Loucy (cell line): ENCODE data around the gene THAP10.

Experiments
- H2AFZ ChIP-seq: fragments of 200-600 bp; sonication (generic); 2 replicates; pipeline ENCODE4 v1.6.0; 2016; ENCODE audit warnings: antibody characterized with exemption, mild to moderate bottlenecking, low read length, moderate library complexity
- H3F3A ChIP-seq: fragments of 200-600 bp; 2 replicates; pipeline ENCODE4 v1.6.0; 2016; ENCODE audit warnings: antibody characterized with exemption, low read depth, mild to moderate bottlenecking
- H3K27me3 ChIP-seq: fragments of 200-600 bp; sonication (generic); 2 replicates; pipeline ENCODE4 v1.6.1; 2014; ENCODE audit warnings: low read length, mild to moderate bottlenecking; ENCODE audit not compliant: insufficient read depth, poor library complexity, severe bottlenecking
- H3K36me3 ChIP-seq: fragments of 200-600 bp; sonication (generic); 2 replicates; pipeline ENCODE4 v1.6.1; 2016; ENCODE audit warnings: low read length; ENCODE audit not compliant: insufficient read depth
- H3K4me1 ChIP-seq: fragments of 200-600 bp; sonication (generic); 2 replicates; pipeline ENCODE4 v1.5.1; 2014; ENCODE audit warnings: low read length, mild to moderate bottlenecking; ENCODE audit not compliant: insufficient read depth, poor library complexity, severe bottlenecking
- H3K4me2 ChIP-seq: fragments of 200-600 bp; sonication (generic); 2 replicates; pipeline ENCODE4 v1.6.0; 2014; ENCODE audit warnings: antibody characterized with exemption, low read length, low read depth, mild to moderate bottlenecking; ENCODE audit not compliant: poor library complexity, severe bottlenecking
- H3K4me3 ChIP-seq: fragments of 200-600 bp; sonication (generic); 2 replicates; pipeline ENCODE4 v1.5.1; 2014; ENCODE audit warnings: low read length, mild to moderate bottlenecking, mixed read lengths; ENCODE audit not compliant: poor library complexity, severe bottlenecking
- H3K79me2 ChIP-seq: fragments of 200-600 bp; sonication (generic); 2 replicates; pipeline ENCODE4 v1.6.1; 2014; ENCODE audit warnings: low read length; ENCODE audit not compliant: insufficient read depth
- H3K9ac ChIP-seq: fragments of 200-600 bp; sonication (generic); 2 replicates; pipeline ENCODE4 v1.6.0; 2014; ENCODE audit warnings: mild to moderate bottlenecking, low read depth, low read length, moderate library complexity; ENCODE audit not compliant: poor library complexity, severe bottlenecking
- H3K9me2 ChIP-seq: fragments of 200-600 bp; sonication (generic); replicated peaks from 2 replicates; pipeline ENCODE4 v1.6.1; 2016; ENCODE audit warnings: low read depth, low read length, mixed read lengths
- H3K9me3 ChIP-seq: fragments of 200-600 bp; sonication (generic); 2 replicates; pipeline ENCODE4 v1.6.1; 2014; ENCODE audit warnings: mild to moderate bottlenecking, antibody characterized with exemption, low read length, low read depth; ENCODE audit not compliant: insufficient read depth
- H4K20me1 ChIP-seq: fragments of 200-600 bp; sonication (generic); 2 replicates; pipeline ENCODE4 v1.6.0; 2014; ENCODE audit warnings: antibody characterized with exemption, low read length, mild to moderate bottlenecking; ENCODE audit not compliant: insufficient read depth, poor library complexity, severe bottlenecking
- CTCF ChIP-seq: fragments of 200-600 bp; sonication (generic); conservative IDR thresholded peaks from 2 replicates; pipeline ENCODE4 v1.5.1; 2014; ENCODE audit warnings: mild to moderate bottlenecking, antibody characterized with exemption, low read length
- EZH2phosphoT487 ChIP-seq: fragments of 200-600 bp; IDR thresholded peaks from 2 replicates; pipeline ENCODE4 v1.6.1; 2018; ENCODE audit warnings: antibody characterized with exemption, mild to moderate bottlenecking, moderate library complexity, borderline replicate concordance

Gene THAP10

GRCh38 chr15:70856884-70857561 lies 35.2 kb downstream of the THAP10 start:
- H3K4me3 ChIP-seq = no peak overlapping the region
- H3K27me3 ChIP-seq = no peaks in the 10 kb centered on the region
- H3K4me1 ChIP-seq = peaks cover 12% of the 10 kb centered on the region
- H3F3A ChIP-seq = no peaks in the 10 kb centered on the region
- H2AFZ ChIP-seq = no peak overlapping the region
- H3K9ac ChIP-seq = no peak overlapping the region
- no peak overlapping the region for H3K4me2 ChIP-seq
- no peaks in the 10 kb centered on the region for H4K20me1 ChIP-seq
- no peaks in the 10 kb centered on the region for H3K9me2 ChIP-seq
- no peaks in the 10 kb centered on the region for H3K36me3 ChIP-seq
- H3K9me3 ChIP-seq = no peaks in the 10 kb centered on the region
- H3K79me2 ChIP-seq = peaks cover 3% of the 10 kb centered on the region; the same call in 1 of the 2 replicates
- no peak for TF ChIP-seq CTCF

- H2AFZ ChIP-seq = no peak overlapping the region
- no peak for TF ChIP-seq EZH2phosphoT487
- TF ChIP-seq CTCF = no peak
- no peak overlapping the region for H3K4me2 ChIP-seq
- no peaks in the 10 kb centered on the region for H3F3A ChIP-seq
- no peaks in the 10 kb centered on the region for H3K9me3 ChIP-seq
- peaks cover 3% of the 10 kb centered on the region; the same call in 1 of the 2 replicates for H3K79me2 ChIP-seq
- no peaks in the 10 kb centered on the region for H3K27me3 ChIP-seq
- H3K36me3 ChIP-seq = no peaks in the 10 kb centered on the region
- peaks cover 15% of the 10 kb centered on the region for H3K4me1 ChIP-seq
- no peaks in the 10 kb centered on the region for H3K9me2 ChIP-seq
- H3K4me3 ChIP-seq = no peak overlapping the region
- H3K9ac ChIP-seq = no peak overlapping the region
- no peaks in the 10 kb centered on the region for H4K20me1 ChIP-seq
Measured at GRCh38 chr15:70856177-70856883, 35.9 kb downstream of the THAP10 start.

- no peaks in the 10 kb centered on the region for H3F3A ChIP-seq
- TF ChIP-seq CTCF = no peak
- TF ChIP-seq EZH2phosphoT487 = no peak
- H3K4me2 ChIP-seq = no peak overlapping the region
- H3K9me3 ChIP-seq = no peaks in the 10 kb centered on the region
- H3K79me2 ChIP-seq = peaks cover 3% of the 10 kb centered on the region; the same call in 1 of the 2 replicates
- H3K4me3 ChIP-seq = no peak overlapping the region
- peaks cover 15% of the 10 kb centered on the region for H3K4me1 ChIP-seq
- H3K9me2 ChIP-seq = no peaks in the 10 kb centered on the region
- H3K36me3 ChIP-seq = no peaks in the 10 kb centered on the region
- H4K20me1 ChIP-seq = no peaks in the 10 kb centered on the region
- no peak overlapping the region for H3K9ac ChIP-seq
- no peaks in the 10 kb centered on the region for H3K27me3 ChIP-seq
- H2AFZ ChIP-seq = no peak overlapping the region
Measured at GRCh38 chr15:70855764-70856163, 36.5 kb downstream of the THAP10 start.
